Esophagus mucosa (tissue), 1 donor: ENCODE results near the gene BPNT1. TPM values are rescaled to one million over a fixed set of nuclear protein-coding genes. Genes with fewer than 3 reads are reported as not detected.
A peak's percentile ranks its signal among the peaks of the same experiment; 100 is the strongest.
"Not testable (repeated sequence)": the region's sequence is repeated elsewhere in the genome, so short reads cannot be mapped to it uniquely, and the experiment has no call there.

Experiments used
- ATAC-seq: fragments of 200-7000 bp; cut with Tn5 transposase; one replicate; pipeline ENCODE4 v1.9.1; 2020
- total RNA-seq: library from RNA; stranded (reverse); gene quantifications from one replicate; pipeline ENCODE4 v1.2.4, GENCODE V29; 2023
- donor health status: DM: yes; HTN: yes; CAD: no.

Gene BPNT1
- total RNA-seq, 1 donor from 2014 or later: 20.1 TPM

DNA sequence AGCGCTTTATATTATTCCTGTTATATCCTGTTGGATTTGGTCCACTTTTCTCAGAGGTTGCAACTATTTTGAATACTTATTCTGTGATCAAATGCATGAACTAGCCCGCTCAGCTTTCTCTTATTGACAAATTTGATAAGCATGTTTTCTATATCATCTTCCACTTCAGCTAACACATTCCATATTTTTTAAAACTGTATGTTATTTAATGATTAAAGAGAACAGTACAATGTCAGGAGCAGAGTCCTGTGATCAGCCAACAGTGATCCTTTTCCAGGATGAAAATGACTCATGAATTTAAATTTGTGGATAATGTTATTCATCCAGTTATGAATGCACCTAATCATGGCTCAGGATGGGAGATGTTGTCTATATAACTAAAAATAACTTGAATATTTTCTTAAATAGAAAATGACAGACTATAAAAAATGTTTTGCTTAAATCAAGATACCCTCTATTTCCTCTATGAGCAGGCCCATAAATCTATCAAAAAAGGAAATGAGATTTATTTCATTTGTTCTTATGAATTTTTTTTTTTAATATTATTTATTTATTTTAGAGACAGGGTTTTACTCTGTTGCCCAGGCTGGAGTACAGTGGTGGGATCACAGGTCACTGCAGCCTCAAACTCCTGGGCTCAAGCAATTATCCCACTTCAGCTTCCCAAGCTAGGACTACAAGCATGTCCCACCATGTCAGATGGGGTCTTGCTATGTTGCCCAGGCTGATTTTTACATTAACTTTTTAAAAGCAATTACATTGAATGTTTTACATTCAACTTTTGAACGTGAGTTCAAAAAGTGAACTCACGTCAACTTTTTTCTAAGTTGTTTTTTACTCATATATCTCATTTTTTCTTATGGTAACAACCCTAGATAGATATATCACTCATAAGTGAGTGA is 12.5 kb downstream of the BPNT1 start:
- ATAC-seq: no peak

DNA sequence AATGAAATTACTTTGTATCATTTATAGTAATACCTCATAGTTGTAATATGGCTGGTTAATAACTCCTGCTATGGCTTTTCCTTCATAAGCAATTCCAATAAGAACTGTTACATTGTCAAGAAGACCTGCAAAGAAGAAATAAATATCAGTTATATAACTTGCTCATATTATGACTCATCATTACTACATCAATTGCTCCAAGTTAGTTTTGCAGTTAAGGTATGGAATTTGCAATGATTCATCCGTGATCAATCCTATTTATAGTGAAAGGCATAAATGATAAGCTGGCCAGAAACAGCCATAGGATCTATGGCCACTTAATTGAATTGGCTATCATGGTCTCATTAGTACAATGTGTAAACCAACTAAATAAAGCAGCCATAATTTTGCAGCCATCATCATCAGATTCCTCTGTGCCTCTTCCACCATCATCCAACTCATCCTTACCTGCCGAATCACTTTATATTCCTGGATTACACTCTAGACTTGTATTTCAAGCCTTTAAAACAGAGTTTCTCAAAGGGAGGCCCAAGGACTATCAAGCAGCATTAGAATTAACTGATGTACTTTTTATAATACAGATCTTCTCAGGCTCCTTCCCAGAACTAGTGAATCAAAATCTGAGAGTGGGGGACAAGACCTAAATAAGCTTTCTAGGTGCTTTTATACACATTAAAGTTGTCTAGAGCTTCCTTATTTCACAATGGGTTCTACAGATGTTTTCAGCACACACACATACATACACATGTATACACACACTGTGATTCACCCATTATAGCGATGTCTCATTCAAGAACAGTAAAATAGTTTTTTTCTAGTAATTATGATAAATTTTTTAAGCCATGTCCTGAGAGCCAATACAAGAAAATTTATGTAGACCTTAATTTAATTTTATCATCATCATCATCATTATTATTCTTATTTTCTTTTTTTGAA is 22.1 kb downstream of the BPNT1 start:
- no peak for ATAC-seq

DNA sequence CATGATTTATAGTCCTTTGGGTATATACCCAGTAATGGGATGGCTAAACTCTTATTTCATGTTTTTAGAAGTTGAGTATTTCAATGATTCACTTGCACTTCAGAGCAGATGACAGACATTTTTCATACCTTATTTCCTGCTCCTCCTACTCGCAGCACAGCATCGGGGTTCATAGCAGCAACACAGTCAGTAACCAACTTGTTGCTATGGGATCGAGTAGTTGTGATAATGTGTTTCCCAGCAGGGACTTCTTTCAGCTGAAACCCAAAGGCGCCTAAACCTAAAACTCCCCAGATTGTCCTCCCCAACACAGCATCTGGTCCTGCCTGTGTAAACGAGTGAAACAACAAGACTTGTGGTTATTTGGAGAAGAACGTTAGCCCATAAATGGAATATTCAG is 27.0 kb downstream of the BPNT1 start:
- no peak for ATAC-seq

DNA sequence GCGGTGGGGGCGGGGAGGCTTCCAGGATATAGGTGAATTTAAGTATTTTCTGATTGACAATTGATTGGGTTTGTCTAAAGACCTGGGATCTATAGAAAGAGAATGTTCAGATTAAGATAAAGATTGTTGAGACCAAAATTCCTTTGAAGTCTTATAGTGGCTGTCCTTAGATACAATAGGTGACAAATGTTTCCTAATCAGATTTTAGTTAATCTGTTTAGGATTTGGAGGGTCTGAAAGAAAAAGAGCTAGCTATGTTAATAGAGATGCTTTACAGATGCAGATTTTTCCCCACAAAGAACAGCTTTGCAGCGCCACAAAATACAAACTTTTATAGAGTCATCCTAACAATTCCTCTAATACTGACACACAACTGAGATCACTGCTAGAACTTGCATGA is 28.7 kb downstream of the BPNT1 start:
- no peak for ATAC-seq

DNA sequence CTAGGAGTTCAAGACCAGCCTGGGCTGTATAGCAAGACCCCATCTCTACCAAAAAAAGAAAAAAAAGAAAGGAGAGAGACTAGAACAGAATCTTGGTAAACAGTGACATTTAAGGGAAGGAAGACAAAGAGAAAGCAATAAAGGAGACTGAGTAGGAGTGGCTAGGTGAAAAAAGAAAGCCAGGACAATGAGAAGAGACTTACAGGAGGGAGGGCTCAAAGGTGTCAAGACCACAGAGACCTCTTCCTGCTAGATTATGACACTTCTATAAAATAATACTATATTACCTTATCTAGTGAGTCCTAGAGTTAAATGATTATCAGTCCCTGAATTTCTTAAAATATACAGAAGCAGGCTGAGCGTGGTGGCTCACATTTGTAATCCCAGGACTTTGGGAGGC is 33.2 kb downstream of the BPNT1 start:
- ATAC-seq: no peak

DNA sequence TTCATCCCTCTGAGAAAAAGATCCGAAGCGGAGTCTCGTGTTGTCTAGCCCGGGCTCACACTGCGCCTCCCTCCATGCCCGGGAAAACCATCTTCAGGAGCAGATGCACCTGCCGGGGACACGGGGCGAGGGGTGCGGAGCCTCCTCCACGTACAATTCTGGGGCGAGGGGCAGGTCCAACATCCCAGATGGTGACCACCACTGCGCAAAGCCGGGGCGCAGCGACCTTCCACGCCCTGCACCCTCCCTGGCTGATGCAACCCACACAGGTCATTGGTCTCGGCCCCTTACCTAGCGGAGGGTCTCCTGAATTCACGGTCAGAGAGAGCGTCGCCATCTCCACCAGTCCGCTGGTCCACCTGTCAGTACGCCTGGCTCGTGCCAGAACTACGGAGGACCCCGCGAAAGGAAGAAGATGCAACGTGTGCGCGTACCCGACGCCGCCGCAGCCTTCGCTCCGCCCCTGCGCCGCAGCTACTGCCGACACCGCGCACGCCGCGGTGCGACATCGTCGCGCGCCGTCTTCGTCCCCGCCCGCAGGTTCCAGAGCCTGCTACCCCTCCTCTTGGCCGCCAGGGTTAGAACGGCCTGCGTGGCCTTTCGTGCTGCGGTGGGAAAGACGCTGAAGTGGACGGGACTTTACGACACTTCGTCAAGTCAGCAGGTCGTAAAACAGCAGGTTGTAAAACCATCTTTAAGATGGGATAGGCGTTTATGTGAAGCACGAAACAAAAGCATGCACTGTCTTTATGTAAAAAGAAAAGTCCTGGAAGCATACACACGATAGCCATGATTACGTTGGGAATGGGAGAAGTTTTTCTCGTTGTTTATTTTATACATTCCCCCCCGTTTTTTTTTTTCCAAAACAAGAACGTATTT is 43.3 kb downstream of the BPNT1 start, which contains the start of gene EPRS1:
Gene EPRS1 (minus strand): TSS at position 454 of the 879 bp plus-strand sequence. CDS start 117 bp downstream, at position 337.
- peak; percentile 100 for ATAC-seq

DNA sequence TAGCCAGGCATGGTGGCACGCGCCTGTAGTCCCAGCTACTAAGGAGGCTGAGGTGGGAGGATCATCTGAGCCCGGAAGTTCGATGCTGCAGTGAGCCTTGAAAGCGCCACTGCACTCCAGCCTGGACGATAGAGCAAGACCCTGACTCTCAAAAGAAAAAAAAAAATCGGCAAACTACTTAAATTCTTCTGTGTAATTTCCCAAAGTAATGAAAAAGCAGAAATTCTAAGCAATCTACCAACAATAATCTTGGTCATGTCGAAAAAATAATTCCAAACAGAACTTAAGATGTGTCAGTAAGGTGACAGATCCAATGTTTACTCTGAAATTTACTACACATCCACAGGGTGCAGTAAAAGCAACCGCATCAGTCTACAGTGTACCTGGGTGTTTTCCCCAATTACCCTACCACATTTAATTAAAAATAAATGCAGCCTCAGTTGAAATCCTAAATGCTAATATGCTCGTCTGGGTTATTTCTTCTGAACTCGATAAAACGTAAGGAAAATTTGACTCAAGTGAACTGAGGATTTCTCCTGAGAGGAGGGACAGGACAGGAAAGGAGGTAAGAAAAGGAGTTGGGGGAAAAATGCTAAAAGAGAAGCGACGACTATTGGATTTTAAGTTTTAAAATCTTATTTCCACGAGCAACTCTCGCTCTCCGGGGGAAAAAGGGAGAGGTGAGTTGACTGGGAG is 44.1 kb downstream of the BPNT1 start:
- peak; percentile 48 for ATAC-seq

DNA sequence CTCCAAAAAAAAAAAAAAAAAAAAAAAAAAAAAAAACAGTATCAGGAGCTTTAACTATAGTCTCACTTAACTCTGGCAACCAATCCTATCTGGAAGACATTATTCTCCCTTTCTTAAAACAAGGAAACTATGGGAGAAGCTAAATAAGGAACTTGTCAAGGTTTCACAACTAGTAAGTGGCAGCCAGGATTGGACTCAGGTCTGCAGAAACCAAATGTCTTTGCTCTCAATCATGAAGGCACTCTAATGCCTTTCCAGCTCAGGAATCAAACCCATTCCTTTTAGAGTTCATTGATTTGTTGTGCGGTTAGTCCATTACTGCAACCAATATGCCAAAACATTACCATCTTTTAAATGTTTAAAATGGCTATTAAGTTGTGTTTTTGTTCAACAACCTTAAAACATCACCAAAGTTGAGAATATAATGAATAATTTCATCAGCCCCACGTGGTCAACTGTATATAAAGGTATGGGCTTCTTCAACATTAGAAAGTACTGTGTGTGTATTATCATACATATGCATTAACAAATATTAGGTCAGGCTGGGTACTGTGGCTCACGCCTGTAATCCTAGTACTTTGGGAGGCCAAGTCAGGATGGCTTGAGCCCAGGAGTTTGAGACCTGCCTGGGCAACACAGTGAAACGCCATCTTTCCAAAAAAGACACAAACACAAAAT is 44.8 kb downstream of the BPNT1 start:
- no peak for ATAC-seq

DNA sequence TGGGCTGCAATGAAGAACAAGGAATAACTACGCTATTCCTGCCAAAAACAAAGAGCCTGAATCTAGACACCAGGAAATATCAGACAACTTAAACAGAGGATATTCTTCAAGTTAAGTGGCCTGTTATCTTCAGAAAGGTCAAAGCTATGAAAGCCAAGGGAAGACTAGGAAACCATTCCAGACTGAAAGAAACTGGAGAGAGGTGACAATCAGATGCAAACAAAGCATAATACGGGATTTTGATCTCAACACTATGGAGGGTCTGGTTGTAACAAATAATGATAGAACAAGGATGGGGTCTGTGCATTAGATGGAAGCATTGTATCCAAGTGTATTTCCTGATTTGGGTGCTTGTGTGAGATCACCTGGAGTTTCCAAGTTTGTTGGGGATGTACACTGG is 45.9 kb downstream of the BPNT1 start:
- no peak for ATAC-seq

DNA sequence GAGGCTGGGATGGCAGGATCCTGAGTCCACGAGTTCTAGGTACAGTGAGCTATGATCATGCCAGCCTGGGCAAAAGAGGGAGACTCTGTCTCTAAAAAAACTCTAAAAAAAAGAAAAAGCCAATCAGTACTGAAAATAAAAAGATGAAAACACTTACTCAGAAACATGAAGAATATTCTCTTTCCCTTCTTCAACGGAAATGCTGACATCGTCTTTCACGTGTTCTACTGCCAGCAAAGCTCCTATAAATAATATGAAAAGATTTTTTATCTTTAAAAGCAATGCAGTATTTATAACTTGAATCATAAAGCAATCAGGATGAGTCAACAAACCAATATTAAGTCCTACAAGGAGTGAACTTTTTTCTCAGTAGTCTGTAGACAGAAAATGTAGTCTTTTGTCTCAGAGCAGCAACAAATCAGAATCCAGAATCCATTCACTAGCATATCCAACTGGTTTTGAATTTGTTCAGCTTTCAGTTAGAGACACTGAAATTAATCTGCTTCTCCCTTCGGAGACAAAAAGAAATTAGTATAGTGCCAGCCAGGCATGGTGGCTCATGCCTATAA is 49.5 kb downstream of the BPNT1 start:
- no peak for ATAC-seq

DNA sequence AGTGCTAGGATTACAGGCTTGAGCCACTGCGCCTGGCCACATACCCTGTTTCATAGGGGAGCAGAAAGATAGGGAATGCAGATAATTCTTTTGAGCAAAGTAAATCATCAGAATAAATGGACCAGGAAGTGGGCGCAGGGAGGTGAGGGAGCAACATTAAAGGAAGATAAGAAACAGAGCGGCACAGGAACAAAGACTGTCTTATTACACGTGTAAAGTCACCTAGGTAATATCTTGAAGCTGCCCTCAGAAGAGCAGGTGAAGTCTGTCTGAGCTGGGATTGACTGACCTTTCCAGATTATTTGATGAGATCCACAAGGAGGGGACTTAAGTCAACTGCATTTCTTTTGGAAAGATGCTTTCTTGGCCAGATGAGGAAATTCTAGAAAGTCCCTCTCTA is 50.9 kb downstream of the BPNT1 start:
- no peak for ATAC-seq

DNA sequence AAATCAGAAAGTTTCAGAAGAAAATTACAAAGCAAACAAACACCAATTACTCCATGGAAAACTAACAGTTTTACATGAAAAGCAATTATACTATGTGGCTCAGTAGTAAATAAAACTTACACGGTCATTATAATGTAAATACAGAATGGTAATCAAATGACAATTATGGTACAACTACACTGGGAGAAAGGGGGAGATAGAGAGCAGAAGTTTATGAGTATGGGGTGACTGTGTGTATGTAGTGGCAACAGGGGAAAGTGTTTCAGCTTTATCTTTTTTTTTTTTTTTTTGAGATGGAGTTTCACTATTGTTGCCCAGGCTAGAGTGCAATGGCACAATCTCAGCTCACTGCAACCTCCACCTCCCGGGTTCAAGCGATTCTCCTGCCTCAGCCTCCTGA is 51.8 kb downstream of the BPNT1 start:
- ATAC-seq: not testable (repeated sequence)

DNA sequence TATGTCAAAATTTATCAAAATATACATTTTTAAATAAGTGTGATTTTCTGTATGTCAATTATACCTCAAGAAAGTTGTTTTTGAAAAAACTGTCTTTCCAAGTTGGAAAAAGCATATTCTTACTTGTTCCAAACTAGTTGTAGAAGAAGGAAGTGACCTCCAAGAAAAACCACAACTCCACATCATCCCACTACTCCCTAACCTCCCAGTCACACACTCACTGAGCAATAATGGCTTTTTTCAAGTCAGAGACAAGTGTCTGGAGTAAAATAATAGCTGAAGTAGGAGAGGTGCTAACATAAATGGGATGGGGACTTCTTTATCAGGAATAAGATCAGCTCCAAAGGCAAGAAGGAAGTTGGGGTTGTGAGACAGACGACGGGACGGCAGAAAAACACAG is 56.7 kb downstream of the BPNT1 start:
- ATAC-seq: no peak

DNA sequence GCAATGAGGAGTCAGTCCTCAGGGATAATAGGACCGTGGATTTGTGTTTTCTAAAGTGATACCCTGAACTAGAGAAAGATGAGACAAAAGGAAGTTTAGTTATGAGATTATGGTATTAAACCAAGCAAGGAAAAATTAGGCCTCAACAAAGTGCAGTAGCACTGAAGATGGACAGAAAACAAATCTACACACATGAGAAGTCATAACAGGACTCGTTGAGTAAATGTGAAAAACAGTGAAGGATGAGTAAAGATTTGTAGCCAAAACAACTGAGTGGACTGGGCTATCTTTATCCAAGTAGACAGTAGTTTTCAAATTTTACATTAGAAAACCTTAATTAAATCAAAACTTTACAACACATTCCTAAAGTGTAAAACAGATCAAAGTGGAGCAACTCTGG is 58.3 kb downstream of the BPNT1 start:
- no peak for ATAC-seq

DNA sequence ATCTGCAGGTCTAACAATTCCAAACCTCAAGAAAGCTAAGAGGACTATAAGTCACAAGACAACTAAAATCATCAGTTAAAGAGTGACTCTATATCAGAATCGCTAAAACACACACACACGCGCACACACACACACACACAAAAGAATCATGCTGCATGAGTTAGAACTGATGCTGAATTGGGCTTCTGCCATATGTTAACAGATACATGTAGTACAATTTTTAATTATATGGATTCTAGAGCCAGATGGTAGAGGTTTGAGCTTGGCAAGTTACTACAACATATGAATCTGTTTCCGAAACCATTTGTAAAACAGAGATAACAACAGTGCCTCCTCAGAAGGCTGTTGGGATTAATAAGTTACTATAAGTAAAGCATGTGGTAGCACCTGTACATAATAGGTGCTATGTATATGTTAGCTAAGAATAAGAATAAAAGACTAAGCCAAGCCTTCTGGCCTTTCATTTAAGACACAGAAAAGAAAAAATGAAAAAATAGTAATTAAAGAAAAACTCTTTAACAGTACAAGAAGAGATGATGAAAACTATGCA is 61.2 kb downstream of the BPNT1 start:
- no peak for ATAC-seq

DNA sequence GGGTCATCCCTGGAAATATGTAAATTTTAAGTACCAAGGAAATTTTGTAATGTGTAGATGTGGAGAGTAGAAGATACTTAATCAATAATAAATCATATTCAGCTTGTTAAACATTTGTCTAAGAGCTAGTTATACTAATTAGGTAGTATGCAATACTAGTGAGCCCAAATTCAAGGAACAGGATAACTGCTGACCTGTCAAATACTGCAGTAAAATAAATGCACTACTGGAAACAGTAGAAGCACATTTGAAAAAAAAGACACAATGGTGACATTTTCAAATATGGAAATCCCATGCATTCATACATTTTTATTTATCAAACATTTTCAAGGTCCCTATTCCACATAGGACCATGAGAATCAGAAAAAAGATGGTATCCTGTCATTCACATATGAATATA is 70.5 kb downstream of the BPNT1 start:
- no peak for ATAC-seq

DNA sequence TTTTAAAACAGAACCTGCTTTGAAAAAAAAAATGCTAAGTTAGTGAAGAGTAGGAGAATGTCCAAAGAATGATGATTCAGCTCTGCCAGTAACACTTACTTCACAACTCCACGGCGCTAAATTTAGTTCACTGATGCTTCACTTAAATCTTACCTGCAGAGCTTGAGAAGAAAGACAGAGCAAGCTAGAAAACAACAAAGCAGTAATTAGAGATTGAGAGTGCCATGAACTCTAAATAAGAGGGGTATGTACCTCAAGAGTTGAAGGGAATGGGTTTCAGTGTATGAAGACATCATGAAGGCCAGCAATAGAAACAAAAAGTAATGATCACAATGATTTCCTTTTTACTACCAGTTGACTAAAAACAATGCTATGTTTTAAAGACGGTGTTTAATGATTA is 76.1 kb downstream of the BPNT1 start:
- ATAC-seq: no peak

DNA sequence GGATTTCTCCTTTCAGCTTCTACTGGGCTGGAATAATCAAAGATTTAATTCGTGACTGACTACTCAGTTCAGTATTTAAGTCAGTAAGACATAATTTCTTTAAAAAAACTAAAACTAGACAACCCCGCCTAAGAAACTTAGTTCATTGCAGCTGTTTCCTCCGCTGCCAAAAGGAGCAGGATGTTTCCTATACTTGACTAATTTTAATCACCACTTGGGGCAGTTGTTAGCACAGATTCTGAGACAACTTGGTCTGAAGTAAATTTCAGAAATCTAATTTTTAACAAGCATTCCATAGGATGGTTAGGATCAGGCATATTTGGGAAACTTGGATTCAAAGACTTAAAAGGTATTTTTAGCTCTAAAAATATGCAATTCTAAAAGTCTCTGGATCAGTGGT is 77.3 kb downstream of the BPNT1 start:
- ATAC-seq: no peak

DNA sequence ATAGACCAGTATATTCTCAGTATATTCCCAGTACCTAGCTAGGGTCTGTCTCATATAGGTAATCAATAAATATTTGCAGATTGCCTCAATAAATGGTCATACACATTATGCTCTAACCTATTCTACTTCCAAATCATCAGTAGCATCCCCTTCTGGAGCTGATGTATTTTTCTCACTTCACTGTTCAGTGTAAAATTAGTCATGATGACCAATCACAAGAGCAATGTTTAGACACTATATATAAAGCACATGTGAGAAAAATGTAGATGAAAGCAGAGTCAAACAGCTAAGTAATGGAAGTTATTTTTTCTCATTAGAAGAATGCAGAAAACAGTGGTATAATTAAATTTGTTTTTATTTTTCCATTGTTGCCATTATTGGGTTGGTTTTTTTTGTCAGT is 78.0 kb downstream of the BPNT1 start:
- ATAC-seq: no peak
